GM21526 (cell line): Measurements from ENCODE around the gene ACSF2.
"Not testable (repeated sequence)": the region's sequence is repeated elsewhere in the genome, so short reads cannot be mapped to it uniquely, and the experiment has no call there.

ENCODE experiments used
- ATAC-seq: cut with Tn5 transposase; IDR thresholded peaks from one replicate; pipeline ENCODE4 v1.9.1; 2021; ENCODE audit warnings: moderate library complexity; ENCODE audit not compliant: unreplicated experiment, low FRiP score

The ACSF2 gene

GRCh38 chr17:50407921-50408320 lies 18.1 kb upstream of the ACSF2 start:
- no peak for ATAC-seq

- ATAC-seq: no peak
Observed at GRCh38 chr17:50412188-50412732, 13.8 kb upstream of the ACSF2 start.

GRCh38 chr17:50414808-50415207 lies 11.2 kb upstream of the ACSF2 start:
- no peak for ATAC-seq

- not testable (repeated sequence) for ATAC-seq
Observed at GRCh38 chr17:50419577-50419976, 6.4 kb upstream of the ACSF2 start.

- ATAC-seq: no peak
Observed at GRCh38 chr17:50420419-50421112, 5.5 kb upstream of the ACSF2 start.

GRCh38 chr17:50421308-50422051 lies 4.5 kb upstream of the ACSF2 start:
- ATAC-seq: no peak

- ATAC-seq: no peak
Observed at GRCh38 chr17:50422738-50423137, 3.3 kb upstream of the ACSF2 start.

GRCh38 chr17:50423553-50424159 lies 2.4 kb upstream of the ACSF2 start:
- no peak for ATAC-seq

GRCh38 chr17:50424246-50424995 lies 1.6 kb upstream of the ACSF2 start:
- no peak for ATAC-seq

- peak; percentile 7 for ATAC-seq
Observed at GRCh38 chr17:50424996-50425681, 879 bp upstream of the ACSF2 start.

- ATAC-seq: no peak
Observed at GRCh38 chr17:50426472-50426782, 409 bp downstream of the ACSF2 start.

GRCh38 chr17:50426814-50427787 lies 1.1 kb downstream of the ACSF2 start:
- no peak for ATAC-seq

- not testable (repeated sequence) for ATAC-seq
Observed at GRCh38 chr17:50428126-50428525, 2.1 kb downstream of the ACSF2 start.

- ATAC-seq: no peak
Observed at GRCh38 chr17:50428831-50429424, 2.9 kb downstream of the ACSF2 start.

GRCh38 chr17:50429793-50430192 lies 3.8 kb downstream of the ACSF2 start:
- ATAC-seq: no peak

GRCh38 chr17:50430821-50431618 lies 5.0 kb downstream of the ACSF2 start:
- no peak for ATAC-seq

- no peak for ATAC-seq
Observed at GRCh38 chr17:50432125-50432762, 6.2 kb downstream of the ACSF2 start.
